GM08714 (cell line): ENCODE data around the gene GOLGA6D.
"Not testable (repeated sequence)": the region's sequence is repeated elsewhere in the genome, so short reads cannot be mapped to it uniquely, and the experiment has no call there.

Source experiments
- H3K4me3 ChIP-seq: fragments of 200-500 bp; sonication (Bioruptor generic); 2 replicates; pipeline ENCODE4 v1.5.1; 2014; ENCODE audit warnings: mild to moderate bottlenecking, low read length, inconsistent platforms
- ZNF274 ChIP-seq: IDR thresholded peaks from 2 replicates; pipeline ENCODE4 v1.6.1; 2012; ENCODE audit warnings: mild to moderate bottlenecking, low read depth, low read length

Gene GOLGA6D

DNA sequence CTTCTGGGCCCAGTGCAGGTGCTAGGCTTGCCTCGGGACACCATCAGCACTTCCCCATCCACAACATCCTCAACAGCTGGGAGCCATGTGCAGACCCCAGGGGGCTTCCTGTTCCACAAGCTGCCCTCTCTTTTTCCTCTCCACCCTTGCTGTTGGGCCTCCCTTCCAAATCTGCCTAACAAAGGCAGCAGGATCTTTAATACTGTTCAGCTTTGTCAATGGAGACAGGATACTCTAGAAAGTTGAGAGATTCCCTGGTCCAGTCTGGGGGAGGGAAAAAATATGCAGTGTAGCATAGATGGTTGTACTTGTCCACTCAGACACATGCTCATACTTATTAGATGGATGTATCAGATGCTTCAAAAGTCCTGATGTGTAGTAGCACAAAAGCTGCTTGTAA is 4.1 kb upstream of the GOLGA6D start:
- H3K4me3 ChIP-seq, result not testable (repeated sequence)

- H3K4me3 ChIP-seq, result not testable (repeated sequence)
These were observed 1.5 kb downstream of the GOLGA6D start for GRCh38 chr15:75284152-75284551.

DNA sequence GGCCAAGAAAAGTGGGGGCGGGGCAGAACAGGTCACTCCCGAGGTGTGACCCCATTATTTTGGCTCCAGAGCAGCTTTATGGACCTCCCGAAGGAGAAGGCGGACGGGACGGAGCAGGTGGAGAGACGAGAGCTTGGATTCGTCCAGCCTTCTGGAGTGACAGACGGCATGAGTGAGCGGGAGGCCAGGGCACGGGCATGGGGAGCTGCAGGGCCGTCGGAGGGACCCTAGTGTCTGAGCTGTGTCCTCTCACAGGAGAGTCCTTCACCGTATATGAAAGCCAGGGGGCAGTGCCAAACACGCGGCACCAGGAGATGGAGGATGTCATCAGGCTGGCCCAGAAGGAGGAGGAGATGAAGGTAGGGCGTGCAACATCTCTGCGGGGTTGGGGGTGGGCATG is 11.0 kb downstream of the GOLGA6D start:
- H3K4me3 ChIP-seq, result not testable (repeated sequence)

- H3K4me3 ChIP-seq, result not testable (repeated sequence)
These were observed 16.1 kb downstream of the GOLGA6D start for GRCh38 chr15:75298541-75299310.

DNA sequence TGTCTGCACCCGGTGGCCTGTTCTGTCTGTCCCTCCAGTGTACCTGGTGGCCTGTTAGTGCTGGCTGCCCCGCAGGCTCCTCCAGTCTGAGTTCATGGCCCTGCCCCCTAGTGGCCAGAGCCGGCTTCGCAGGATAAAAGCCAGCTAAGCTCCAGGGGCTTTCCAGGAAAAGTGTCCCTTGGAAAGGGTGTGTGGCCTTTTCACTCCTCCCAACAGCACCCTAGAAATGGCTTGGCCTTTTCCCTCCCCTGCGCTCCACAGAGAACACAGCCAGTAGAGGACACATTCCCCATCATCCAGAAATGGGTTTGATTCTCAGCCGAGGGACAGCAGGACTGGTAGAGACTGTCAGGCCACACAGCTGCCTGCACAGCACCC is 16.7 kb downstream of the GOLGA6D start:
- H3K4me3 ChIP-seq, result not testable (repeated sequence)

DNA sequence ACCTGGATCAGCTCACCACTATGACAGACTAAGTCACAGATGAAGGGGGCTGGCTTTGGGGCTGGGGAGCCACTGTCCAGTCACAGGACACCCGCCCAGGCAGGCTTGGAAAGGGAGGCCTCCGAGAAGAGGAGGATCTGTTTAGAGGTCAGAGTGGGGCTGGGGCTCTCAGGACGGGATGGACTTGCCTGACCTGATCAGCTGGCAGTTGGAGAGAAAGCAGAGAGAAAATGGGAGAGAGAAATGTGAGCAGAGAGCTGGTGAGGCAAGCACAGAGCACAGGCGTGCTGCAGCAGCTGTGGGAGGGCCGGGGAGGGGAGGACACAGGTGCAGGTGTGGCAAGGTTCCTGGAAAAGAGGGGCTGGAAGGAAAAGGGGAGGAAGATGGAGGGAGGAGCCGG is 17.4 kb downstream of the GOLGA6D start:
- not testable (repeated sequence) for H3K4me3 ChIP-seq

DNA sequence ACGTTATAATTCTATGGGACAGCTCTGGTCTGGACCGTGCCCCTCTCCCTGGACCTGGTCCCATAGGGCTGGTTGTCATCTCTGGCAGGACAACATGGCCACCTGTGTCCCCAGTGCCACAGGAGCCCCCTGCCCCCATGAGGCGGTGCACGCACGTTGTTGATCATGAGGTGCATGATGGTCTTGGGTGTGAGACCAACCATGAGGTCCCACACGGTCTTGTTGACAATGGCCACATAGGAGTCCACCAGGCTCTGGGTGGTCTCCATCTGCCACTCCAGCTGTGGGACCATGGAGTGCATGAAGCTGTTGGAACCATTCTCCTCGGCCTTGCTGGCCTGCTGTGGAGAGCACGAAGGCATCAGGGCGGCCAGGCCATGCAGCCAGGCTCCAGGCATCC is 19.7 kb downstream of the GOLGA6D start:
- no peak overlapping the region for H3K4me3 ChIP-seq
- no peak for TF ChIP-seq ZNF274

DNA sequence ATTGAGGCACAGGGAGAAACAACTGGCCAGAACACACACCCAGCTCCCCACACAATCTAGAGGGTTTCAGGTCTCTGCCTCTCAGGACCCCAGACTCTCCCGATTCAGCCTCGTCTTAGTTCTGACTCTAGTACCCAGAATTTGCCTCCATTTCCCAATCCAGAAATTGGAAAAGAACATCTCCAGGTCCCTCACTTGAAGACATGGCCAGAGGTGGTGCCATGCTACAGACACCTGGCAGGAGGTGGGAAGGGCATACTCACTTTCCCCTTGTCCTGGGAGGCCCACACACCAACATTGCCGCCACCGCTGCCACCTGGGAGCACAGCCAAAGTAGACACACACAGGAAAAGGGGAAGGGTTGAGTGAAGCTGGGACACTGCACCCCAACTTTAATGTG is 20.1 kb downstream of the GOLGA6D start:
- not testable (repeated sequence) for H3K4me3 ChIP-seq

DNA sequence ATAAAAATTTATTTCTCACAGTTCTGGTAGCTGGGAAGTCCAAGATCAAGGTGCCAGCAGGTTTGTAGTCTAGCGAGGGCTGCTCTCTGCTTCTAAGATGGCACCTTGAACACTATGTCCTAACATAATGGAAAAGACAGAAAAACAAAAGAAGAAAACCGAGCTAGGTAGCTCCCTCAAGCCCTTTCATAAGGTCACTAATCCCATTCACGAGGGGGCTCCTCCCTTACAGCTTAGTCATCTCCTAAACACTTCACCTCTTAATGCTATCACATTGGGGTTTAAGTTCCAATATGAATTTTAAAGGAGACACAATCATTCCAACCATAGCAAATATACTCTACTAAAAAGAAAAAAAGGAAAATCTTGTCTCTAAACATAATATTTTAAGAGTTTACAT is 23.6 kb downstream of the GOLGA6D start:
- no peak overlapping the region for H3K4me3 ChIP-seq
- TF ChIP-seq ZNF274, result no peak

DNA sequence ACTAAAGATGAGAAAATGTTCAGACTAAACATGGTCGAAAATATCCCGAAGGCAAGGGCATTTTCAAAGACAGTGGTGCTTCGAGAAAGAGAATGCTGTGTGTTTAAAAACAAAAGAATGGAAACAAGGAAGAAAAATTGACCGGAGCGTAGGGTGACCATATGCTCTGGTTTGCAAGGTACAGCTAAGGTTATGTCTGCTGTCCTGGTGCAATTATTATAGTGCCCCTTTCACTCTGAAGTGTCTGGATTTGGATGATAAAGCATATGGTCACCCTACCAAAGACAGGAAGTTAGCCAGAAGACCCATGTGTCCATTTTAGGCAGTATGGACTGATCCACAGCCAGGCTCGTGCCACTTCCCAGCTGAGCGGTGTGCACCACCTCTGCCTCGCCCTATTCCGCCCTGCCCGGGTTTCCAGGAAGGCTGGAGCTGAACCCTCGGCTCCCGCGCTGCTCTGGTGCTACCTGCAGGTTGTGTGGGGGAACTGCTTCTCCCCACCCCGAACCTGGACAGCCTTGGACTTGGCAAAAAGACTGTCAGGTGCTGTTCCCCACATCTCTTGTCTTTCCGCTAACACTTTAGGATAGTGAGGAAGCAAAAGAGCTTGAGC is 25.2 kb downstream of the GOLGA6D start:
- TF ChIP-seq ZNF274, result no peak
- H3K4me3 ChIP-seq, result no peak overlapping the region

GRCh38 chr15:75309711-75310110 is 27.1 kb downstream of the GOLGA6D start:
- no peak for TF ChIP-seq ZNF274

GRCh38 chr15:75312548-75312947 is 29.9 kb downstream of the GOLGA6D start:
- not testable (repeated sequence) for H3K4me3 ChIP-seq

More at GRCh38 chr15:75309711-75310110, 27.1 kb downstream of the GOLGA6D start:
- no peak overlapping the region for H3K4me3 ChIP-seq

- TF ChIP-seq ZNF274, result no peak
- no peak overlapping the region for H3K4me3 ChIP-seq
These were observed 30.6 kb downstream of the GOLGA6D start for GRCh38 chr15:75313116-75313845.

DNA sequence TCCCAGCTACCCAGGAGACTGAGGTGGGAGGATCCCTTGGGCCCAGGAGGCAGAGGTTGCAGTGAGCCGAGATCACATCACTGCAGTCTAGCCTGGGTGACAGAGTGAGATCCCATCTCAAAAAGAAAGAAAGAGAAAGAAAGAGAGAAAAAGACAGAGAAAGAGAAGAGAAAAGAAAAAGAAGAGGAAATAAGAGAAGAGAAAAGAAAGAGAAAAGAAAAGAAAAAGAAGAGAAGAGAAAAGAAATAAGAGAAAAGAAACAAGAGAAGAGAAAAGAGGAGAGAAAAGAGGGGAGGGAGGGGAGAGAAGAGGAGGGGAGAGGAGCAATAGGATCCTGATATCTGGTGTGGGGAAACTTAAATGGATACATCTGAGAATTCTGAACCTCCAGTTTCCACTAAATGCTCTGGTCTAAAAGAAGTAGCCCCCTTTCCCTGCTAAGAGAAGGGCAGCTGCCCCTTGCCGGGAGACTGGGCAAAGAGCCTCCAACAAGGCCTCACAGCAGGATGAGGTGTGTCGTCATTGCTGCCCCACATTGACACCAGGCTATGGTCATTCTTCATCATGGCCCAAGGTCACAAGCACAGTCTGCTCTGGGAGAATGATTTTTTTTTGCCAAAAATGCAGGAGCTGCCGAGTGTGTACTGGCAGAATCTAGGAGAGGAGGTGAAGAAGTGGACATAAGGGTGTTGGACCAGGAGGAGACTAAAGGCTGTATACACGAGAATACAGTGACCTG is 32.1 kb downstream of the GOLGA6D start:
- no peak overlapping the region for H3K4me3 ChIP-seq

DNA sequence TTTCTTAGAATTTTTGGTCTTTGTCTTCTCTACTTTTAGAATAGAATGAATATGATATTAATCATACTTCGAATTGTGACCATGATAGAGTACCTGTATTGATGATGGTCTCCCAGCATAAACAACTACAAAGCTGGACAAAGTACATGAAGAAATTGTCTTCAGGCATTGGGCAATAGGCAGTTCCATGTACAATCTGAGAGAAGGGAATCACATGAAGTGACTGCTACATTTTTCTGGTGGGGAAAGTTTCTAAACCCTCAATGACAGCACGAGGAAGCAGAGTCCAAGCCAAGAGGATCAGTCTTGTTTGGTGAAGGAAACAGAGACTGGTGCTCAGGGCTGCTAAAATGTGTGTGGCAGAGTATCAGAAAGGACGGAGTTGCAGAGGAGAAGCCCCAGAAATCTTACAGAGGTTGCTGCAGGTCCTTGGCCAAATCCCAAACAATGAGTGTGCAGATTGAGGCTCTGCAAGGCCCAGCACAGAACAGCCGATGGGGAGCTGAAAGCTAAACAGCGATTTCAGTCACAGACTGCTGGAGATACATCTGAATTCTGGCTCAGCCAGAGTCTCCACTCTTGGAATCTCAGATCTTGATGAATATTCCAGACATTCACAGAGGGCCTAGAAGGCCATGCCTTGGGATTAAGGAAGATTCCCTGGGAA is 36.7 kb downstream of the GOLGA6D start:
- not testable (repeated sequence) for H3K4me3 ChIP-seq

More for the DNA sequence above, 32.1 kb downstream of the GOLGA6D start:
- TF ChIP-seq ZNF274, result no peak
